Panc1 (cell line): ENCODE data around the gene FARS2.

Experiments
- TF ChIP-seq, protein P1 (sequence below): fragments of 450-650 bp; IDR thresholded peaks from 2 replicates; pipeline ENCODE4 v1.5.1; 2017; ENCODE audit warnings: mild to moderate bottlenecking
- TF ChIP-seq, protein P2 (sequence below), 2 experiments: IDR thresholded peaks; 2 replicates each; pipeline ENCODE4 v1.6.1; 2011 to 2012; ENCODE audit warnings: low read depth in 2 of 2, control low read depth in 1 of 2, low read length in 1 of 2, mild to moderate bottlenecking in 1 of 2, moderate library complexity in 1 of 2; ENCODE audit not compliant: insufficient read depth in 1 of 2

DNA sequence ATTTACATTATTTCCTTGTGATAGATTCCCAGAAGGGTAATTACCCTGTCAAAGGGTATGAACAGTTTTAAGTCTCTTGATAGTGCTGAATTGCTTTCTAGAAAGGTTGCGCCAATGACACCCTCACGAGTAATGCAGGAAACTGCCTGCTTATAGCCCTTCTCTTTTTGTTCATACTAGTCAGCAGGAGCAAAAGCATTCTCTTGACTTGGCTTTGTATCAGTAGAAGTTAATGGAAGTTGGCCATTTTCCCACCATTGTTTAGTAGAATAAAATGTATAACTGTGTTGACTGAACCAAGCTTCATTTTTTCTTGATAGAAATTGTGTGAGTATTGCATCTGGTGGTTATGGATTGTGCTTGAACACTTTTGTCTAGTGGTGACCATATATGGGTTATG is 100.1 kb downstream of the FARS2 start:
- TF ChIP-seq, protein P1, sequence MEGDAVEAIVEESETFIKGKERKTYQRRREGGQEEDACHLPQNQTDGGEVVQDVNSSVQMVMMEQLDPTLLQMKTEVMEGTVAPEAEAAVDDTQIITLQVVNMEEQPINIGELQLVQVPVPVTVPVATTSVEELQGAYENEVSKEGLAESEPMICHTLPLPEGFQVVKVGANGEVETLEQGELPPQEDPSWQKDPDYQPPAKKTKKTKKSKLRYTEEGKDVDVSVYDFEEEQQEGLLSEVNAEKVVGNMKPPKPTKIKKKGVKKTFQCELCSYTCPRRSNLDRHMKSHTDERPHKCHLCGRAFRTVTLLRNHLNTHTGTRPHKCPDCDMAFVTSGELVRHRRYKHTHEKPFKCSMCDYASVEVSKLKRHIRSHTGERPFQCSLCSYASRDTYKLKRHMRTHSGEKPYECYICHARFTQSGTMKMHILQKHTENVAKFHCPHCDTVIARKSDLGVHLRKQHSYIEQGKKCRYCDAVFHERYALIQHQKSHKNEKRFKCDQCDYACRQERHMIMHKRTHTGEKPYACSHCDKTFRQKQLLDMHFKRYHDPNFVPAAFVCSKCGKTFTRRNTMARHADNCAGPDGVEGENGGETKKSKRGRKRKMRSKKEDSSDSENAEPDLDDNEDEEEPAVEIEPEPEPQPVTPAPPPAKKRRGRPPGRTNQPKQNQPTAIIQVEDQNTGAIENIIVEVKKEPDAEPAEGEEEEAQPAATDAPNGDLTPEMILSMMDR: no peak
- TF ChIP-seq, protein P2, sequence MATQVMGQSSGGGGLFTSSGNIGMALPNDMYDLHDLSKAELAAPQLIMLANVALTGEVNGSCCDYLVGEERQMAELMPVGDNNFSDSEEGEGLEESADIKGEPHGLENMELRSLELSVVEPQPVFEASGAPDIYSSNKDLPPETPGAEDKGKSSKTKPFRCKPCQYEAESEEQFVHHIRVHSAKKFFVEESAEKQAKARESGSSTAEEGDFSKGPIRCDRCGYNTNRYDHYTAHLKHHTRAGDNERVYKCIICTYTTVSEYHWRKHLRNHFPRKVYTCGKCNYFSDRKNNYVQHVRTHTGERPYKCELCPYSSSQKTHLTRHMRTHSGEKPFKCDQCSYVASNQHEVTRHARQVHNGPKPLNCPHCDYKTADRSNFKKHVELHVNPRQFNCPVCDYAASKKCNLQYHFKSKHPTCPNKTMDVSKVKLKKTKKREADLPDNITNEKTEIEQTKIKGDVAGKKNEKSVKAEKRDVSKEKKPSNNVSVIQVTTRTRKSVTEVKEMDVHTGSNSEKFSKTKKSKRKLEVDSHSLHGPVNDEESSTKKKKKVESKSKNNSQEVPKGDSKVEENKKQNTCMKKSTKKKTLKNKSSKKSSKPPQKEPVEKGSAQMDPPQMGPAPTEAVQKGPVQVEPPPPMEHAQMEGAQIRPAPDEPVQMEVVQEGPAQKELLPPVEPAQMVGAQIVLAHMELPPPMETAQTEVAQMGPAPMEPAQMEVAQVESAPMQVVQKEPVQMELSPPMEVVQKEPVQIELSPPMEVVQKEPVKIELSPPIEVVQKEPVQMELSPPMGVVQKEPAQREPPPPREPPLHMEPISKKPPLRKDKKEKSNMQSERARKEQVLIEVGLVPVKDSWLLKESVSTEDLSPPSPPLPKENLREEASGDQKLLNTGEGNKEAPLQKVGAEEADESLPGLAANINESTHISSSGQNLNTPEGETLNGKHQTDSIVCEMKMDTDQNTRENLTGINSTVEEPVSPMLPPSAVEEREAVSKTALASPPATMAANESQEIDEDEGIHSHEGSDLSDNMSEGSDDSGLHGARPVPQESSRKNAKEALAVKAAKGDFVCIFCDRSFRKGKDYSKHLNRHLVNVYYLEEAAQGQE (IDR thresholded peaks at IDR 0.05; ENCODE audit: insufficient read depth in 1 of 2, low read depth in 2 of 2, low read length in 1 of 2): no peak
